Astrocyte (in vitro differentiated cells and primary cell): ENCODE results near the gene CD19.

ENCODE experiments used
- EZH2 ChIP-seq: IDR thresholded peaks from 2 replicates; pipeline ENCODE4 v1.6.1; 2012; ENCODE audit warnings: mild to moderate bottlenecking, low read length, inconsistent platforms; ENCODE audit not compliant: insufficient read depth
- TF ChIP-seq, protein P1 (sequence below): IDR thresholded peaks from 2 replicates; pipeline ENCODE4 v1.5.1; 2011; ENCODE audit warnings: low read depth, mild to moderate bottlenecking, inconsistent platforms, low read length, moderate library complexity; ENCODE audit not compliant: insufficient read depth

DNA sequence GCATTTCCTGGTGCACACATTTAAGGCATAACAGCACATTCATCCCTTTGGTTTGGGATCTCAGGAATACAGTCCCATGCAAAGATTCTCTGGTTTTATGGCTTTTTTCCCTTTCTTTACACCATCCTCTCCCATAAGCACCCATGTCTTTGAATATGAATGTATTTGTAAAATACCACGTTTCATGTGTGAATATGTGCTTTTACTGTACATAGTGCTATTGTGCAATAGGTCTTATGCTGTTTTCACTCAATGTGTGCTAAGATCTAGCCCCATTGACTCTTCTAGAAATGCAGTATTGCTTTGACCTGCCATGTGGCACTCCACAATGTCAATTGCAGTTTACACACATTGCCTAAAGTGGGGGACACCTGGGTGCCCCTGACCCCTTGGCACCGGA, 32.7 kb downstream of the CD19 start:
- TF ChIP-seq, protein P1, sequence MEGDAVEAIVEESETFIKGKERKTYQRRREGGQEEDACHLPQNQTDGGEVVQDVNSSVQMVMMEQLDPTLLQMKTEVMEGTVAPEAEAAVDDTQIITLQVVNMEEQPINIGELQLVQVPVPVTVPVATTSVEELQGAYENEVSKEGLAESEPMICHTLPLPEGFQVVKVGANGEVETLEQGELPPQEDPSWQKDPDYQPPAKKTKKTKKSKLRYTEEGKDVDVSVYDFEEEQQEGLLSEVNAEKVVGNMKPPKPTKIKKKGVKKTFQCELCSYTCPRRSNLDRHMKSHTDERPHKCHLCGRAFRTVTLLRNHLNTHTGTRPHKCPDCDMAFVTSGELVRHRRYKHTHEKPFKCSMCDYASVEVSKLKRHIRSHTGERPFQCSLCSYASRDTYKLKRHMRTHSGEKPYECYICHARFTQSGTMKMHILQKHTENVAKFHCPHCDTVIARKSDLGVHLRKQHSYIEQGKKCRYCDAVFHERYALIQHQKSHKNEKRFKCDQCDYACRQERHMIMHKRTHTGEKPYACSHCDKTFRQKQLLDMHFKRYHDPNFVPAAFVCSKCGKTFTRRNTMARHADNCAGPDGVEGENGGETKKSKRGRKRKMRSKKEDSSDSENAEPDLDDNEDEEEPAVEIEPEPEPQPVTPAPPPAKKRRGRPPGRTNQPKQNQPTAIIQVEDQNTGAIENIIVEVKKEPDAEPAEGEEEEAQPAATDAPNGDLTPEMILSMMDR, result no peak
- no peak for TF ChIP-seq EZH2
